NCI-H2227 (cell line): Measurements from ENCODE around the gene MASP1.

Source experiments
- DNase-seq: peaks from one replicate; lab custom pipeline; 2025; ENCODE audit not compliant: unreplicated experiment; lab: John Stamatoyannopoulos, UW

MASP1 gene

DNA sequence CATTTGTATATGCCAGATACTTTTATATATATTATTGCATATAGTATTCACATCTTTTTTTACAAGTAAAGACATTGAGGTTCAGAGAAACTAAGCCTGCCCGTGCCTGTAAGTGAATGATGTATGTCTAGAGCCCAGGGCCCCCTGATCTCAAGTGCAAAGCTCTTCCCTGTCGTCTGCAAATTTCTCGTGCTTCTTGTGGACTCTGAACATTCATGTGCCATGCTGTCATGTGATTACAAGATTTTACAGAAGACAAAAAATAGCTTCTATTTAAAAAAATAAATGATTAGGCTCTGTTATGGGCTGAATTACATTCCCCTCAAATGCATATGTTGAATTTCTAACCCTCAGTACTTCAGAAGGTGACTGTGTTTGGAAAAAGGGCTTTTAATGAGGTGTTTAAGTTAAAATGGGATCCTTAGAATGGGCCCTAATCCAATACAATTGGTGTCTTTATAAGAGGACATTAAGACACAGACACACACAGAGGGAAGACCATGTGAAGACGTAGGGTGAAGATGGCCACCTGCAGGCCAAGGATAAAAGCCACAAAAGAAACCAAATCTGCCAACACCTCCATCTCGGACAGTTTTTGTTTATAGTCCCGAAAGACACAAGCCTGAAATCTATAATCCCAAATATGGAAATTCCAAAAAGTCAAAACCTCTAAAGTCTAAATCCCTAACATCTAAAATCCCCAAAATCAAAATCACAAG is 3.9 kb upstream of the MASP1 start:
- DNase-seq = no peak

GRCh38 chr3:187293516-187294430 is 2.2 kb upstream of the MASP1 start:
- DNase-seq = no peak

DNA sequence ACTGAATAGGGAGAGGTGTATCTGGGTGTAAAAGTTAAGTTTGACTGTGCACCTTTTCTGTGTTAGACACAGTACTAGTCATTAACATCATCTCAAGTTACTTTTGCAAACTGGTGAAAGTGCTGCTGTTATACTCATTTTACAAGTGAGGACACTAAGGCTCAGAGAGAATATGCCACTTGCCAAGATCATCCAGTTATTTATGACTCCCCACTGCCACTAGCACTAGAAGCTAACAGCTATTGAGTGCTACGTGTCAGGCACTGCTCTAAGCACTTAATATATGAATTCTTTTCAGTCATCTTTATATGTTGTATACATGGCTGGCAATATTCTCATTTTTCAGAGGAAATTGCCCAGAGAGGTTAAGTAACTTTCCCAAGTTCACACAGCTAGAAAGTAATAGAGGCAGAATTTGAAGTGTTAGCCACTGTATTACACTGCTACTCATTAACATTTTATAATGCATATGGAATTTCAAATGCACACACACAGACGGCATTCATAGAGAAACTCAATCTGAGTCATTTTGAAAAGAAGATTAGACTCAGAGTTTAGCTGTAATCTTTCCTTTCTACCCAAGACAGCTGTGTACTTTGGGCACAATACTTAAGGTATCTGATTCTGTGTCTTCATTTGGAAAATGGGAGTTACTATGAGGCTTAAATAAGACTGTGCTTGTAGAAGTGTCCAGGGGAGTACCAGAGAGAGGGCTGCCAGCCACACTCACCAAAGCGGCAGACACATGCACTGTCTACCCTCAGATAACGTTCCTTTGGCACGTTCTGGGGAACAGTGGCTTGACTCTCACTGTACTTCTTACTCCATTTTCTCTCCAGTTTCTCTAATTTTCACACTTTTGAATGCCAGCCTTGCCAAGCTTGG is 1.3 kb upstream of the MASP1 start:
- no peak for DNase-seq

DNA sequence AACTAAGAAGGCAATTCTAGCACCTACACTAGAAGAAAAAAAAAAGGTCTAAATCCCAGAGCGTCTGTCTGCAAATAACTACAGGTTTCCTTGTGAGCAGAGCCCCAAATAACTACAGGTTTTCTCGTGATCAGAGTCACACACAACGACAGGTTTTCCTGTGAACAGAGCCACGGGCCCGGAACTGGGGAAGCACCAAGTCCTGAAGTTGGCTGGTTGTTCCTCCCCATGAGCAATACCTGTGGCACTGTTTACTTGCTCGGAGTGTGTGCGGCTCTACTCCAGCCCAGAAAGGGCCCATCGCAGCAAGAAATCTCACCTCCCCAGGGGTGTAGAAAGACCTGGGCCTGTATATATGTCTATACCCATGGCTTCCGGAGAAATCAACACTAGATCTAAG is 644 bp upstream of the MASP1 start:
- no peak for DNase-seq

- no peak for DNase-seq
Measured at GRCh38 chr3:187291001-187291511, 481 bp downstream of the MASP1 start.

GRCh38 chr3:187290503-187290902 is 1.0 kb downstream of the MASP1 start:
- no peak for DNase-seq

GRCh38 chr3:187288855-187289605 is 2.5 kb downstream of the MASP1 start:
- no peak for DNase-seq

- no peak for DNase-seq
Measured at GRCh38 chr3:187288131-187288854, 3.2 kb downstream of the MASP1 start.

GRCh38 chr3:187287256-187287655 is 4.3 kb downstream of the MASP1 start:
- DNase-seq = no peak

DNA sequence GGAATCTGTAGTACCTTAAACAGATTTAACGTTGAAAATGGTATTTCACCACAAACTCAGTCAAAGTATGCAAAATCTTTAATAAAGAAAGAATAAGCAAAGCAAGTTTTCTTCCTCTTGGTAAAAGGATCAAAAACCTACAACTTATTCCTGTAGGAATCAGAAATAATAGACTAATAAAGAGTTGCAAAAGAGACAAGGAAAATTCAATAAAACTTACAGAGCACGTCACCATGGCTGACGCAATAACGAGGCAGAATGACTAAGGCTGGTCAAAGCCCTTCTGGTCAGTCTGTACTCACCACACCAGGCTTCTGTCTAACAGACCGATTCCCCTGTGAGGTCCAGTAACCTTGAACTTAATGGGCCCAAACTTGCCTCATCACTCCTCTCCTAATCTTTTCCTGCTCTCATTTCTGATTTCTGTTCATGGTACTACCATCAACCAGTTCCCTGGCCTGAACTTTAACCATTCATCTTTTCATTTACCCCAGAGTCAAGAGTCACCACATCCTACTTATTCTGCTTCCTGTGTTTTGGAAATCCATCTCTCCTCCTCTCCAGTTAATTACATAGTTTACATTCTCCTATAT is 5.0 kb downstream of the MASP1 start:
- DNase-seq = no peak

DNA sequence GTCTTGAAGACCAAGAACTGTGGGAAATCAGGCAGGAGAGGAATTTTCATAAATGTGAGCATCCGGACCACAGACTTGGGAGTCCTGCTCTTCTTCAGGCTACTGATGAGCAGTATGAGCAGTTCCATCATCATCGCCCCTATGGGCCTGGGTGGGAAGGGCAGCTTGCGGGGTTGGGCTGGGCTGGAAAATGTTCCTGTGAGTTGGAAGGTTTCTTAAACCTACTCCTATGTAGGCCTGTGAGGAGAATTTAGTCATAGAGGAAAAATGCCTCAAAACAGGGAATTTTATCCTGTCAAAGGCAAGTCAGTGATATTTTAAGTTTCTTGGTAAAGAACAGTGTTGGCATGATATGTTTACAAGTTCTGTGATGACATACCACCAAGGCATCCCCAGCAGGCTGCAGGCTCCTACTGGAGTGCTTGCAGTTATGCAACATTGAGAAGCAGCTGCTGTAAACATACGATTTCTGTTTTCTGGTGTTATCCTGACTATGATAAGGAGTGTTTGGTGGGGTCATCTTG is 10.3 kb downstream of the MASP1 start:
- DNase-seq = no peak

DNA sequence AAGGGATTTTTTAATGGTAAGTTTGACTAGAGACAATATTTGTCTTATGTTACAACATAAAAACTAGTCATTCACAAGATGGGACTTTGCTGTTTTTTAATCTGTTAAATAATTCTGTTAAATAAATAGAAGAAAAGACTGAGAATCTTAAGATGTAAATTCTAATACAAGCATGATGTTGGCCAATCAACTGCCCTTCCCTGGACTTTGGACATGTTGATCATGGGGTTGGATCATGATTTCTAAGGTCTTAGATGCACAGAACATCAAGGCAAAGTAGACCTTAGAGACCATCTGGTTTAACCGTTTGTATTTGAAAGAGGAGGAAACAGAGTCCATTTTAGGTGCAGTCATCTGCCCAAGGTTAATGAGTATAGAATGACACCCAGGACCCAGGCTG is 10.9 kb downstream of the MASP1 start:
- no peak for DNase-seq

GRCh38 chr3:187277129-187277462 is 14.4 kb downstream of the MASP1 start:
- DNase-seq = no peak

- DNase-seq = no peak
Measured at GRCh38 chr3:187276397-187277128, 15.0 kb downstream of the MASP1 start.

GRCh38 chr3:187274977-187275338 is 16.6 kb downstream of the MASP1 start:
- DNase-seq = no peak

- DNase-seq = no peak
Measured at GRCh38 chr3:187274315-187274976, 17.1 kb downstream of the MASP1 start.

DNA sequence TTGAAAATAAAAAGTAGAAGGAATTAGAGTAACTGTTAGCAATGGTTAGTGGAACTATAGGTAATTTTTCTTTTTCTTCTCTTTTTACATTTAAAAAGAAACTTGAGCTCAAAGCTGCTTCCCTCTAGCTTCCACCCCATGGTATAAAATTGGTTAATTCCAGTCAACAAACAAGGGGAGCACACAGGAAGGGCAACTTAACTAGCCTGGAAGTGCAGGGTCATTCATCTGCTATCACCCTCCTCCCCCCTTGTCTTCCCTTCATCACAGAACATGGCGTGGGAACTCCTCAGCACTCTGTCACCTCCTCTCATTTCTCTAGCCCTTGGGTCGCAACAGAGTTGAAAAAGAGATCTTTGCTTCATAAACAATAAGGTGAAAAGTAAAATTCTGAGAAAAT is 20.0 kb downstream of the MASP1 start:
- DNase-seq = no peak

- DNase-seq = no peak
Measured at GRCh38 chr3:187269486-187269885, 22.1 kb downstream of the MASP1 start.
